Mesenchymal stem cell (in vitro differentiated cells and primary cell): ENCODE results near the gene PAX4.

ENCODE experiments used
- DNase-seq: peaks from one replicate; pipeline ENCODE4 v3.0.0-alpha.2; 2013
- H2AFZ ChIP-seq: one replicate; pipeline ENCODE4 v1.6.1; 2013; ENCODE audit warnings: low read depth, mild to moderate bottlenecking, control low read depth, inconsistent platforms, low read length, moderate library complexity
- H2AK5ac ChIP-seq: 2 replicates; pipeline ENCODE4 v1.6.1; 2013; ENCODE audit warnings: low read length, moderate library complexity, mild to moderate bottlenecking, inconsistent platforms; ENCODE audit not compliant: severe bottlenecking
- H2BK120ac ChIP-seq: one replicate; pipeline ENCODE4 v1.6.1; 2013; ENCODE audit warnings: low read depth, mild to moderate bottlenecking, inconsistent platforms, low read length, moderate library complexity
- H2BK12ac ChIP-seq, 2 experiments: one replicate each; pipeline ENCODE4 v1.6.1; 2013; ENCODE audit warnings: inconsistent platforms in 2 of 2, low read length in 2 of 2, mild to moderate bottlenecking in 2 of 2, moderate library complexity in 2 of 2, control low read depth in 1 of 2
- H2BK15ac ChIP-seq: one replicate; pipeline ENCODE4 v1.6.1; 2013; ENCODE audit warnings: mild to moderate bottlenecking, low read depth, inconsistent platforms; ENCODE audit not compliant: poor library complexity, severe bottlenecking
- H2BK5ac ChIP-seq: 2 replicates; pipeline ENCODE4 v1.6.1; 2013; ENCODE audit warnings: low read depth, mild to moderate bottlenecking, low read length, control low read depth, inconsistent platforms; ENCODE audit not compliant: poor library complexity, severe bottlenecking
- H3K14ac ChIP-seq, 2 experiments: one replicate each; pipeline ENCODE4 v1.6.1; 2013; ENCODE audit warnings: inconsistent platforms in 2 of 2, low read length in 2 of 2, control low read depth in 1 of 2, mild to moderate bottlenecking in 1 of 2, moderate library complexity in 1 of 2
- H3K18ac ChIP-seq, 2 experiments: one replicate each; pipeline ENCODE4 v1.6.1; 2013; ENCODE audit warnings: inconsistent platforms in 2 of 2, low read length in 2 of 2, control low read depth in 1 of 2, low read depth in 1 of 2, mild to moderate bottlenecking in 1 of 2
- H3K23ac ChIP-seq, 2 experiments: one replicate each; pipeline ENCODE4 v1.6.1; 2013; ENCODE audit warnings: inconsistent platforms in 2 of 2, low read length in 2 of 2, mild to moderate bottlenecking in 2 of 2, moderate library complexity in 2 of 2, control low read depth in 1 of 2
- H3K27ac ChIP-seq: 2 replicates; pipeline ENCODE4 v1.5.1; 2013; ENCODE audit warnings: mild to moderate bottlenecking, moderate library complexity, low read length, control low read depth, inconsistent platforms; ENCODE audit not compliant: poor library complexity, severe bottlenecking
- H3K27me3 ChIP-seq, 2 experiments: 2 replicates each; pipeline versions ENCODE4 v1.6.1 to v1.7.0; 2013; ENCODE audit warnings: low read length in 2 of 2, mild to moderate bottlenecking in 2 of 2, moderate library complexity in 2 of 2, control low read depth in 1 of 2, inconsistent platforms in 1 of 2; ENCODE audit not compliant: control insufficient read depth in 1 of 2, insufficient read depth in 1 of 2
- H3K36me3 ChIP-seq, 2 experiments: 2 replicates each; pipeline versions ENCODE4 v1.6.1 to v1.7.0; 2013; ENCODE audit warnings: low read length in 2 of 2, control low read depth in 1 of 2, inconsistent platforms in 1 of 2, low read depth in 1 of 2, mild to moderate bottlenecking in 1 of 2; ENCODE audit not compliant: insufficient read depth in 2 of 2, control insufficient read depth in 1 of 2
- H3K4ac ChIP-seq, 2 experiments: one replicate each; pipeline ENCODE4 v1.6.1; 2013; ENCODE audit warnings: inconsistent platforms in 2 of 2, low read length in 2 of 2, mild to moderate bottlenecking in 2 of 2, moderate library complexity in 2 of 2, control low read depth in 1 of 2, low read depth in 1 of 2
- H3K4me1 ChIP-seq: 2 replicates; pipeline ENCODE4 v1.6.1; 2013; ENCODE audit warnings: low read depth, low read length, control low read depth; ENCODE audit not compliant: control insufficient read depth, insufficient read depth
- H3K4me2 ChIP-seq: 2 replicates; pipeline ENCODE4 v1.6.1; 2013; ENCODE audit warnings: low read length, mild to moderate bottlenecking, inconsistent platforms; ENCODE audit not compliant: poor library complexity, severe bottlenecking
- H3K4me3 ChIP-seq, 2 experiments: 2 replicates each; pipeline versions ENCODE4 v1.5.1 to v1.7.0; 2013; ENCODE audit warnings: low read length in 2 of 2, mild to moderate bottlenecking in 2 of 2, control low read depth in 1 of 2, low read depth in 1 of 2; ENCODE audit not compliant: insufficient read depth in 1 of 2
- H3K79me1 ChIP-seq: replicated peaks from 2 replicates; pipeline ENCODE4 v1.6.1; 2013; ENCODE audit warnings: mild to moderate bottlenecking, control low read depth, low read length, inconsistent platforms; ENCODE audit not compliant: poor library complexity, severe bottlenecking
- H3K9ac ChIP-seq: 2 replicates; pipeline ENCODE4 v1.7.0; 2013; ENCODE audit warnings: mild to moderate bottlenecking, low read length, moderate library complexity
- H3K9me3 ChIP-seq: 2 replicates; pipeline ENCODE4 v1.7.0; 2013; ENCODE audit warnings: mild to moderate bottlenecking, low read length; ENCODE audit not compliant: control insufficient read depth
- H4K8ac ChIP-seq: one replicate; pipeline ENCODE4 v1.6.1; 2013; ENCODE audit warnings: inconsistent platforms, mild to moderate bottlenecking, low read length, moderate library complexity
- H4K91ac ChIP-seq: one replicate; pipeline ENCODE4 v1.6.1; 2013; ENCODE audit warnings: mild to moderate bottlenecking, low read length, inconsistent platforms
- WGBS: methylation state at CpG from one replicate; pipeline ENCODE4 v1.1.7; 2013; ENCODE audit warnings: mixed read lengths; 5-methylcytosine and 5-hydroxymethylcytosine counted together

Gene PAX4

DNA sequence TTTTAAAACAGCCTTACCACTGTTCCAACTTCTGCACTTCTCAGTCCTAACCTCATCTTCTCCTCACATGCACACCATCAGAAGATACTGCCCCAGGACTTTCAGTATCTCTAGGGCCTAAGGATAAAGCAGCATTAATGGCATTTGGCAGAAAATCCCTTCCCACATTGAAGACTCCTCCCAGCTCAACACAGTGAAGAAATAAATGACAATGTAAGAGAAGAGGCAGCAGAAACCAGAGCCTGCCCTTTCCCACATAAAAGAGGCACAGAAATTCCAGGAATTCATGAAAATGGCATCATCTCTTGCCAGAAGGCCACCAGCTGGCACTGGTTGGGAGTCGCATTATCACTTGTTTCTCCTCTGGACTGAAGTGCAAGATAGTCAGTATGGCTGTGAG, 36.2 kb downstream of the PAX4 start:
- Histone ChIP-seq H3K4me3 (peak overlapping the region in 1 of 2 experiments; percentile 31), H3K4me1 (peaks cover 28% of the 10 kb centered on the region), H3K79me1 (peaks cover 35% of the 10 kb centered on the region), H3K18ac (no peak overlapping the region), H3K23ac (no peak overlapping the region), H2BK120ac (no peak overlapping the region), H2BK15ac (no peak overlapping the region), H3K4ac (no peak overlapping the region), H3K4me2 (no peak overlapping the region), H4K8ac (no peak overlapping the region), H3K14ac (no peak overlapping the region), H3K27ac (no peak overlapping the region), H2BK12ac (no peak overlapping the region), H2AFZ (no peak overlapping the region), H2BK5ac (no peak overlapping the region), H3K9me3 (no peaks in the 10 kb centered on the region), H3K9ac (no peak overlapping the region), H3K36me3 (peaks cover 18 to 52% of the 10 kb centered on the region in 2 experiments), H4K91ac (no peak overlapping the region), H2AK5ac (no peak overlapping the region), H3K27me3 (no peaks in the 10 kb centered on the region)
- peak; percentile 16 for DNase-seq
- 90% methylated on average over 1 of the region's 1 CpG for WGBS

DNA sequence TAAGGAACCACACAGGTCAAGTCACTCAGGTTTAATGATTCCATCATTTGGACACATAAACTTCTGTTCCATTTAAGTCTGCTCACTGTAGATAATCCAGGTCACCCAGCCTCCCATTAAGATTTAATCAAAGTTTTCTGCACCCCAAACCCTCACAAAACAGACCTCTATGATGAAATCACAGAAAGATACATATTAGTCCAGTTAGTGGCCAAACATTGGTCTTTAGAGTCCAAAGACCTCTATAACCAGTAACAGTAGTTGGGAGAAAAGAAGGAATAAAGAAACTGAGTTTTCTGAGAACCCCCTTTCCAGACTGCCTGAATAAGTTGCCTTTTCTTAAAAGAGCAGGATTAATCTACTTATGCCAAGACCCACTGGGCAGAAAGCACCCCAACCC, 37.3 kb downstream of the PAX4 start:
- no peak overlapping the region for H2BK12ac ChIP-seq
- H4K8ac ChIP-seq, result no peak overlapping the region
- no peak overlapping the region for H2BK120ac ChIP-seq
- H3K4me2 ChIP-seq, result no peak overlapping the region
- no peak overlapping the region for H3K27ac ChIP-seq
- no peaks in the 10 kb centered on the region for H3K9me3 ChIP-seq
- H3K4ac ChIP-seq, result no peak overlapping the region
- H3K27me3 ChIP-seq, result no peaks in the 10 kb centered on the region
- H3K18ac ChIP-seq, result no peak overlapping the region
- no peak overlapping the region for H4K91ac ChIP-seq
- H2AK5ac ChIP-seq, result no peak overlapping the region
- no peak overlapping the region for H3K23ac ChIP-seq
- H3K14ac ChIP-seq, result no peak overlapping the region
- no peak overlapping the region for H2BK15ac ChIP-seq
- H3K9ac ChIP-seq, result no peak overlapping the region
- H2AFZ ChIP-seq, result no peak overlapping the region
- H3K4me1 ChIP-seq, result peaks cover 28% of the 10 kb centered on the region
- H3K36me3 ChIP-seq, result peaks cover 18 to 52% of the 10 kb centered on the region in 2 experiments
- no peak overlapping the region for H2BK5ac ChIP-seq
- no peak for DNase-seq
- no peak overlapping the region for H3K4me3 ChIP-seq
- H3K79me1 ChIP-seq, result peaks cover 35% of the 10 kb centered on the region

DNA sequence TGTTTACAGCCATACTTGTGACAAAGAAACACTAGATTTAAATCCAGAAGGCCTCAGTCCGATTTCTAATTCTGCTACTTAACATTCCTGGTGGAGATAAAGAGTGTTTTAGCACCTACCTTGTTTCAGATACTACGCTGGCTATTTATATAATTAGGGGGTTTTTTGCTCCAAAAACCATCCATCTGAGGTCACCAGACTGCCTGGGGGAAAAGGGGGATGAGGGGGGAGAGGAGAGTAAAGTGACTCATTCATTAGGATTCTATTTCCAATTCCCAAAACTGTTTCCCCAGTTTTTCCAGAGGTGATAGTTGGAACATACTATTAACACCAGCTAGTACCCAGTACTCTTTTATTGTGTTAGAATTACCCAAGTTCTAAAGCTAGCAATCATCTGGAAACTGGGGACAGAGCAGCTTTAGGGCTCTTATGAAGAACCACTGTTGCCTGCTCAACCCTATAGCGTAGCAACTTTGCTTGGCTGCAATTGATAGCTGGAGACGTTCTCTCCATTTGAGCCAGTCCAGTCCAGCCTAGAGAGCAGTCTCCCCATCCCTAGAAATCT, 39.1 kb downstream of the PAX4 start:
- Histone ChIP-seq H3K4me2 (no peak overlapping the region), H2BK15ac (no peak overlapping the region), H3K9me3 (no peaks in the 10 kb centered on the region), H3K14ac (no peak overlapping the region), H2BK120ac (no peak overlapping the region), H3K79me1 (peaks cover 38% of the 10 kb centered on the region), H2AK5ac (no peak overlapping the region), H3K27me3 (no peaks in the 10 kb centered on the region), H3K9ac (peak overlapping the region; percentile 8), H3K23ac (no peak overlapping the region), H2AFZ (no peak overlapping the region), H3K4me1 (peaks cover 16% of the 10 kb centered on the region), H2BK12ac (no peak overlapping the region), H3K18ac (no peak overlapping the region), H4K8ac (no peak overlapping the region), H4K91ac (no peak overlapping the region), H3K4ac (peak overlapping the region in 1 of 2 experiments; percentile 61), H3K36me3 (peaks cover 18 to 52% of the 10 kb centered on the region in 2 experiments), H2BK5ac (no peak overlapping the region), H3K27ac (no peak overlapping the region), H3K4me3 (no peak overlapping the region)
- DNase-seq, result no peak
- 89% methylated on average over 3 of the region's 4 CpGs for WGBS

DNA sequence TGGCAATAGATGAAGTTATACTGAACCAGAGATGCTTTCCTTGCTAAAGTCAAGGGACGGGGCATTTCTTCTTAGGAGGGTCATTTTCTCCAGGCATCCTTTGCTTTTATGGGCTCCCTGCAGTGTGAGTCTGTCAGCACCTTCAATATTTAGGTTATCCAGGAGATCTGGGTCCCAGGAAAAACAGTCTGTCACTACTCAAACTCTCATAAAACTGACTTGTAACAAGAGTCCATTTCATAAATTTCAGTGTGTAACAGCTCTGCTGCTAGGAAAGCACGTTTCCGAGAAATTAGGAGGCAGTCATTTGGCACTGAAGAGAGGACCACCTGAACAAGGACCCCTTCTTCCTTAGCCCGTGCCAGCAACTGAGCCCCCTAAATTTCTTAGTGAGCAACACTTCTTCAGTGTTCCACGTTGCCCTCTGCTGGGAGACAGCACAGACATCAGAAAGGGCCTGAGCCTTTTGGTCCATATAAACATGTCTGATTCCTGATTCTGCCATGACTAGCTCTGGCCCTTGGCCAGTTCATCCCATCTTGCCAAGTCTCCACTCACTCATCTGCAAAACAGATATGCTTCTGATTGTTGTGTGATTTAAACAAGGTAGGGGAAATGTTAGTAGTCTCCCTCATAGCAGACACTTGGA, 39.8 kb downstream of the PAX4 start:
- H4K8ac ChIP-seq, result no peak overlapping the region
- H3K9me3 ChIP-seq, result no peaks in the 10 kb centered on the region
- H3K79me1 ChIP-seq, result peaks cover 34% of the 10 kb centered on the region
- no peak overlapping the region for H2BK120ac ChIP-seq
- no peak overlapping the region for H3K4me2 ChIP-seq
- no peak overlapping the region for H2AFZ ChIP-seq
- H3K36me3 ChIP-seq, result peaks cover 18 to 46% of the 10 kb centered on the region in 2 experiments
- no peak overlapping the region for H2BK12ac ChIP-seq
- peak; percentile 15 for DNase-seq
- no peaks in the 10 kb centered on the region for H3K27me3 ChIP-seq
- H4K91ac ChIP-seq, result no peak overlapping the region
- no peak overlapping the region for H3K23ac ChIP-seq
- WGBS, result 71% methylated on average over 5 of the region's 5 CpGs
- H3K27ac ChIP-seq, result no peak overlapping the region
- H2BK5ac ChIP-seq, result no peak overlapping the region
- no peak overlapping the region for H2BK15ac ChIP-seq
- no peak overlapping the region for H3K18ac ChIP-seq
- no peak overlapping the region for H3K4ac ChIP-seq
- peaks cover 14% of the 10 kb centered on the region for H3K4me1 ChIP-seq
- H2AK5ac ChIP-seq, result no peak overlapping the region
- H3K9ac ChIP-seq, result peak overlapping the region; percentile 8
- no peak overlapping the region for H3K4me3 ChIP-seq
- no peak overlapping the region for H3K14ac ChIP-seq
